Subcutaneous adipose tissue (tissue), 4 donors: ENCODE data around the gene TOMM7. TPM values are rescaled to one million over a fixed set of nuclear protein-coding genes. Genes with fewer than 3 reads are reported as not detected.

Experiments
- total RNA-seq, 4 donors: library from RNA; depleted of rRNA; stranded (reverse); fragments of >200 nt; gene quantifications; one replicate each; pipeline ENCODE4 v1.1.0, GENCODE V29; 2016
- TF ChIP-seq, protein P1 (sequence below): fragments of 450-650 bp; IDR thresholded peaks from one replicate; pipeline ENCODE4 v1.5.1; 2016; ENCODE audit warnings: low read depth, mild to moderate bottlenecking, control low read depth, antibody characterized with exemption, moderate library complexity

The TOMM7 gene
- 100 to 1,000 TPM; 174 to 260 (median 210) TPM for total RNA-seq

DNA sequence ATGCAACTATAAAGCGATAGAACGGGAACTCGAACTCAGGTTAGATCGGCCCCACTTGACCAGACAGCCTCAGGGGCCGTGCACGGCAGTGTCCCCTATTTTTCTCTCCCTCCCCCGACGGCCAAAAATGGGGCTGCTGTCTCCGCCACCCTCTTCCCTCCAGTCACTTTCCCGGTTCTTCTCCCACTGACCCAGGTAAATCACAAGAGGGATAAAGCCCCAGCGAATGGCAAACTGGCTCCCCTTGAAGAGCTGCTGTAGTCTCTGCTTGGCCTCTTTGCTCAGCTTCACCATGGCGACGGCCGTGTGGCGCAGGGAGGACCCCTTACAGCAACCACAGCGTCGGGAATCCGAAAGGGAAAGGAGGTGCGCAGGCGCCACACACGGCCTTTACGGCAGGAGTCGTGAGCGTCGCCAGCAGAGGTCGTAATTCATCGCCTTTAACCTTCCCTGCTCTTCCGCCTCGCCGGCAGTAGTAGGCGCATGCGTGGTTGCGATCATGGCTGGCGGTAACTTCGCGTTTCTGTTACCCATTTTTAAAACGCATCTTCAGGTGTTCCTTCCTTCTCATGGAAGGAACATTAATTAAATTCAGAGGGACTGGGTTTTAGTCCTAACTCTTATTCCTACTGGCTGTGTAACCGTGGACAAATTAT is at the start of gene TOMM7:
TOMM7 (minus strand) TSS at position 364 of the 656 bp plus-strand sequence; CDS start at position 294, 70 bp downstream.
- TF ChIP-seq, protein P1, sequence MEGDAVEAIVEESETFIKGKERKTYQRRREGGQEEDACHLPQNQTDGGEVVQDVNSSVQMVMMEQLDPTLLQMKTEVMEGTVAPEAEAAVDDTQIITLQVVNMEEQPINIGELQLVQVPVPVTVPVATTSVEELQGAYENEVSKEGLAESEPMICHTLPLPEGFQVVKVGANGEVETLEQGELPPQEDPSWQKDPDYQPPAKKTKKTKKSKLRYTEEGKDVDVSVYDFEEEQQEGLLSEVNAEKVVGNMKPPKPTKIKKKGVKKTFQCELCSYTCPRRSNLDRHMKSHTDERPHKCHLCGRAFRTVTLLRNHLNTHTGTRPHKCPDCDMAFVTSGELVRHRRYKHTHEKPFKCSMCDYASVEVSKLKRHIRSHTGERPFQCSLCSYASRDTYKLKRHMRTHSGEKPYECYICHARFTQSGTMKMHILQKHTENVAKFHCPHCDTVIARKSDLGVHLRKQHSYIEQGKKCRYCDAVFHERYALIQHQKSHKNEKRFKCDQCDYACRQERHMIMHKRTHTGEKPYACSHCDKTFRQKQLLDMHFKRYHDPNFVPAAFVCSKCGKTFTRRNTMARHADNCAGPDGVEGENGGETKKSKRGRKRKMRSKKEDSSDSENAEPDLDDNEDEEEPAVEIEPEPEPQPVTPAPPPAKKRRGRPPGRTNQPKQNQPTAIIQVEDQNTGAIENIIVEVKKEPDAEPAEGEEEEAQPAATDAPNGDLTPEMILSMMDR: no peak

DNA sequence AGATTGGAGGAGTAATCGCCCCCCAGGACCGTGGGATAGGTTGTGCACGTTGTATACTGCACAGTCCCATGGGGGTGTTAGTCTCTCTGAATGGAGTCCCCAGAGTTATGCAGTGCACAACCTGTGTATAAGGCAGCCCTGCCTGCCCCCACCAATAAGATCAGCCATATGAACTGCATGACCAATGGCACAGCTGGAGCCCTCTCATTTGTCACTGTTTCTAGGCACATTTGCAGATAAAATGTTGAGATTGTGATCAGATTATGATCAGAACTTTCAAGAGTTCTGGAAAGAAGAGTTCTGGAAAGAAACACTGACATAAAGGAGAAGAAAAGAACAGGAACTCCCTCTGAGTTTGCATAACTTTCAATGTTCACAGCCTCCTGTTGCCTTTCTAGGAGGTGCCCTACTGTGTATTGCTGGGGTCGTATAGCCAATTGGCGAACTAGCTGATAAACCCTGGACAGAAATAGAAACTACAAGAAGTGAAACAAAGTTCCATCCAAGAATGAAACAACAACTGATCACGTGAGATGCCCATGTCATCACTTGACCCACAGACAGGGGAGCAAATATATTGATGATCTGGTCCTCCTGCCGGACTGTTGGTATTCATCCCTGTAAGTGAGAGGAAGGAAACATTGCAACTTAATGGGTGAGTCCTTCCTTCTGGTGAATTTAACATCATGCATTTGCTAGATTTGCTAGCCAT is 49.6 kb upstream of the TOMM7 start:
- TF ChIP-seq, protein P1: no peak

DNA sequence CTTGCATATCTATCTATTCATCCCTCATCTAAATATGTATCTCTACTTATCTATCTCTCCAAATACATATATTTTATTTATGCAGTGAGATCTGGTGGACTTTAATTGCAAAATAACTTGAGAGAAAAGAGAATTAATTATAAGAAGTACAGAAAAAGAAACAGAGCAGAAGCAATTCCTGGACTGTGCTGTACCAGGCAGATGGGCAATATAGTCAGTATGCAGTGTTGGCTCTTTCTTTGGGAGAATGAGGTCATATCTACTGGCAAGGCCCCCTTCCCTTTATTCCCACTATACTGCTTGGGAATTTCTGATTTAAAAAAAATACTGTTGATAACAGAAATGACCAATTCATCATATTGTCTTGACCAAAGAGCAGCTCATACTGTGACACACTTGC is 49.0 kb upstream of the TOMM7 start:
- TF ChIP-seq, protein P1: no peak

DNA sequence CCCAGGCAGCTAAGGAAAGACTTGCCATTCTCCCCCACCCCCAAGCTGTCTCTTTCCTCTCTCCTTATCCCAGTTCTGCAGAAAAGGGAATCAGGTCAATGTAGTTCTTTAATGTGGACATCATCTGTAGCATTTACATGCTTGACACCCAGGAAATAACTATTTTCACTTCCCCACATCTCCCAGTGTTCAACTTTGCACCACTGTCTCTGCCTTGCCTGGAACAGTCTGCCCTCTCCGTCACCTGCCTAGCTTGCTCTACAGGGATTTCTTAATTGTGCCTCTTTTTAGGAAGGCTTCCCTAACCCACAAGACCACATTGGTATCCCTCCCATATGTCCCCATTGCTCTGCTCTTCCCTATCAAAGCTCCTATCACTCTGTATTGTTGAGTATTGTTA is 45.9 kb upstream of the TOMM7 start:
- TF ChIP-seq, protein P1: no peak

DNA sequence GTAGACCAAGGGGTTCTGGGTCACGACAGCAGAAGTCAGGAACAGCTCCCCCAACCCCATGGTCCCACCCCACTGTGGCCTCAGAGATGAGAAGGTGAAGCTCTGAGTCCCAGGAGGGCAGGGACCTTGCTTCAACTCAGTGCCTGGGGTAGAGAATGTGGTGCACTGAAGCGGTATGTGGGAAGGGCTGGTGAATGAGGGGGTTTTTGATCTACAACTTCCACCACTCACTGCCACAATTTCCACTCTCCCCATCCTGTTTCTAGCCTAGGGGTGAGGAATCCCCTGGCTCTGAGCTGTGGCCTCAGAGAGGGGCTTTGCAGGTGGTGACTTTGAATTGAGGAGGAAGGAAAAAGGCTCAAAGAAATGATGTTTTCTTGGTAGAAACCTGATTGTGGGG is 44.9 kb upstream of the TOMM7 start:
- TF ChIP-seq, protein P1: no peak

DNA sequence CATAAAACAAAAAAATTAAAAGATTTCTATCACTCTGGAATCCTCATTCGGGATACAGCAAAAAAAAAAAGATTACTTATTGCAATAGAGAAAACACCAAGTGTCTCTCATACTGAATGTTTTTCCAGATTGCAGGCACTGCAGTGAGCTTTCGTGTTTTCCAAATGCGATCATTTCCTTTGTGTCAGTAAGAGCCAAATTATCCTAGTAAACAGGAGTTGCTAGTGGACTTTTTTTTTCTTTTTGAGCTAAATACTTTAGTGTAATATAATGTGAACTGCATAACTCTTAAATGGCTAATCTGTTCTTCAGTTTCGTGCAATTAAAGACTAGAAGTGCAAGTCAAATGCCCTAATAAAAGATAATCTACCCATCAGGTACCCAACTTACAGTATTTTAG is 44.4 kb upstream of the TOMM7 start:
- TF ChIP-seq, protein P1: no peak

DNA sequence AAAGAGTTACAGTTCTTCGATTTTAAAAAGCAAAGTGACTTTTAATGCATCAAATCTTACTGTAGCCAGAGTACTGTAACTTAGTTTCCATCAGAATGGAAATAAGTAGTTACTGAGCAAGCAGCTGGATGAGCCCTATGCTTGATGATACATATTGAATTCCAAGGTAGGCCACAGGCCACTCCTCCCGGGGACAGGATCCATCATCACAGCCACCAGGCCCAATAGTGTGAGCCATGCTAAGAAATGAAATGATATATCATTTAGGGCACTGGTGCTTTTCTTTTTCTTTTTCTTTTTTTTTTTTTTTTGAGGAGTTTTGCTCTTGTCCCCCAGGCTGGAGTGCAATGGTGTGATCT is 42.9 kb upstream of the TOMM7 start:
- TF ChIP-seq, protein P1: no peak
